BE2C (cell line): Measurements from ENCODE around the gene SNRPA.
A peak's percentile ranks its signal among the peaks of the same experiment; 100 is the strongest.
"Not testable (repeated sequence)": the region's sequence is repeated elsewhere in the genome, so short reads cannot be mapped to it uniquely, and the experiment has no call there.

ENCODE experiments used
- DNase-seq: peaks from one replicate; pipeline ENCODE4 v3.0.0-alpha.2; 2020
- H3K27me3 ChIP-seq: fragments of 250-450 bp; sonication (Bioruptor Pico); 2 replicates; pipeline ENCODE4 v1.5.1; 2020; ENCODE audit warnings: mild to moderate bottlenecking
- H3K36me3 ChIP-seq: fragments of 250-450 bp; sonication (Bioruptor Pico); 2 replicates; pipeline ENCODE4 v1.5.1; 2020; ENCODE audit warnings: mild to moderate bottlenecking
- H3K4me1 ChIP-seq: fragments of 250-450 bp; sonication (Bioruptor Pico); 2 replicates; pipeline ENCODE4 v1.5.1; 2020
- H3K4me3 ChIP-seq: 2 replicates; pipeline ENCODE4 v1.5.1; 2011; ENCODE audit warnings: low read depth, low read length
- H3K9me3 ChIP-seq: fragments of 250-450 bp; sonication (Bioruptor Pico); 2 replicates; pipeline ENCODE4 v1.5.1; 2020
- TF ChIP-seq, protein P1 (sequence below): IDR thresholded peaks from 2 replicates; pipeline ENCODE4 v1.5.1; 2012; ENCODE audit warnings: mild to moderate bottlenecking, low read depth, low read length

SNRPA gene

DNA sequence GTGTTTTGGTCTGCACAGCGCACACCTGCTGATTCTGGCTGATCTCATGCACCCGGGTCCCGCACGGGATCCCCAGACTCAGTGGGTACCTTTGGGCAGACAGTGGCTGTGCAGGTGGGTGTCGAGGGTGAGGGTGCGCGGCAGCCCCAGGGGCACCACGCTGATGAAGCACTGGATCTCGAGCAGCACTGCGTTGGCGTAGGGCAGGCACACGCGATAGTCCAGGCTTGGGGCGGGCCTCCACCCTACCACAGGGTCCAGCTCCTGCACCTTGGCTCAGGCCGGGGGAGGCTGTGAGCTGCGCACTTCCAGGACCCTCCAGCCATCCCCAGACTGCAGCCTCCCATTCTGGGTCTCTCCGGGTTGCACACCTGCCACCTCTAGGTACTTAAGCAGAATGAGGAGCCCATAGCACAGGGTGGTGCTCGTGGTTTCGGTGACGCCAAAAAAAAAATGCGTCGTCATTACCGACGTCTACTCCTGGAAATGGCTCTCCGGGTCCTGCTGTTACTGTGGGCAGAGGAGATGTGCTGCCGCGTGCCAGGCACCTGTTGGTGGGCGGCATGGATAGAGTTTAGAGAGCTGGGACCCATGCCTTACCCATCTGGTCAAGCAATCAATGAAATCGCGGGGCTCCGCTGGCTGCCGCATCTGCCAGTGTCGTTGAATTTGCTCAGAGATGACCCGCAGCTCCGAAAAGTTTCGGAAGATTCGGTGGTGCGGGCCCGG lies 58.5 kb downstream of the SNRPA start:
- no peak overlapping the region for H3K4me3 ChIP-seq
- no peaks in the 10 kb centered on the region for H3K27me3 ChIP-seq
- H3K36me3 ChIP-seq = peaks cover 27% of the 10 kb centered on the region
- no peaks in the 10 kb centered on the region for H3K9me3 ChIP-seq
- H3K4me1 ChIP-seq = peaks cover 11% of the 10 kb centered on the region
- TF ChIP-seq, protein P1, sequence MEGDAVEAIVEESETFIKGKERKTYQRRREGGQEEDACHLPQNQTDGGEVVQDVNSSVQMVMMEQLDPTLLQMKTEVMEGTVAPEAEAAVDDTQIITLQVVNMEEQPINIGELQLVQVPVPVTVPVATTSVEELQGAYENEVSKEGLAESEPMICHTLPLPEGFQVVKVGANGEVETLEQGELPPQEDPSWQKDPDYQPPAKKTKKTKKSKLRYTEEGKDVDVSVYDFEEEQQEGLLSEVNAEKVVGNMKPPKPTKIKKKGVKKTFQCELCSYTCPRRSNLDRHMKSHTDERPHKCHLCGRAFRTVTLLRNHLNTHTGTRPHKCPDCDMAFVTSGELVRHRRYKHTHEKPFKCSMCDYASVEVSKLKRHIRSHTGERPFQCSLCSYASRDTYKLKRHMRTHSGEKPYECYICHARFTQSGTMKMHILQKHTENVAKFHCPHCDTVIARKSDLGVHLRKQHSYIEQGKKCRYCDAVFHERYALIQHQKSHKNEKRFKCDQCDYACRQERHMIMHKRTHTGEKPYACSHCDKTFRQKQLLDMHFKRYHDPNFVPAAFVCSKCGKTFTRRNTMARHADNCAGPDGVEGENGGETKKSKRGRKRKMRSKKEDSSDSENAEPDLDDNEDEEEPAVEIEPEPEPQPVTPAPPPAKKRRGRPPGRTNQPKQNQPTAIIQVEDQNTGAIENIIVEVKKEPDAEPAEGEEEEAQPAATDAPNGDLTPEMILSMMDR = no peak
- no peak for DNase-seq

DNA sequence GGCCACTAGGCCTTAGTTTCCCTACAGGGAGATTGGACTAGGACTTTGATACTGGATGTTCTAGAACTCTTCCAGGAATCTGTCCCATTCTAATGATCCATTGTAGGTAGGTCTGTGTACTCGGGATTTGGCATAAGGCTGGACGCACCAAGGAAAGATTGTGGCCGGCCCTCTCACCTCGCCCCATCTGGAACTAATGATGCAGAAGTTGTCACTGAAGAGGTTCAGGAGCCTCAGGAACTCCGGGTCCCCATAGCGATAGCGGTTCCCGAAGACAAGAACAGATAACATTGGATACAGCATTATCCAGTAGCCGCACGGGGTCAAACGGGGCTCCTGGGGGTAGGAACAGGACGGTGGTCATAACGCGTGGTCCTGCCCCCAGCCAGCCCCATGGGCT lies 59.2 kb downstream of the SNRPA start:
- H3K4me3 ChIP-seq = no peak overlapping the region
- H3K36me3 ChIP-seq = peaks cover 27% of the 10 kb centered on the region
- peaks cover 6% of the 10 kb centered on the region for H3K4me1 ChIP-seq
- H3K27me3 ChIP-seq = no peaks in the 10 kb centered on the region
- H3K9me3 ChIP-seq = no peaks in the 10 kb centered on the region
- TF ChIP-seq, protein P1 = no peak
- DNase-seq = no peak

DNA sequence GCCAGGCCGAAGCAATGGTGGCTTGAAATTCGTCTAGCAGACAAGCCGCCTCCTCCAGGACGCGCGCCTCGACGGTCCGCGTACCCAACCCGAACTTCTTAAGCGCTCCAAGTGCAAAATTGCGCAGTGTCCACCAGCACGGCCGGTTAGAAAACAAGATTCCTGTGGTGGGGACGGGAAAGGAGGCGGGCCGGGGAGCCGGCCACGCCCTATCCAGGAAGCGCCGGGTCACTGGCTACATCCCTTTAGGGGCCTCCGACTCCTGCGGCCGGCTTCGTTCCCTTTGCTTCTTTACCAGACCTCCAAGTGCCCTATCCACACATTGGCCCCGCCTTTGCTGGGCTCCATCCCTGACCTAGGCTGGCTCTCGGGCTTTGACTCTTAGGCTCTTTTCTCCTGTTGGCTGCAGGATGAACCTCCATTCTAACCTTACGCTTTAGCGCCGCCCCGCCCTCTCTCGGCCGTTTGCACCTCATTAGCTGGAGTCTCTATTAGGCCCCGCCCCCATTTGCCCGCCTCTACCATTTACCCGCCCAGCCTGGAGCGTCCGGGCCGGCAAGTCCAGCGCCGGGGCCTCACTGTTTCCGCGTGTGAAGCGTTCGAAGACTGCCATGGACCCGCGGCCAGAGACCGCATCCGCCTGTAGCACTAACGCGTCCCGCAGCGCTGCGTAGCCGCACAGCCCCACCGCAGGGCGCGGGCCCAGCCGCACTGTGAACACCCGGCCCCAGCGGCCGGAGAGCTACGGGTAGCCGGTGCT lies 59.8 kb downstream of the SNRPA start:
- not testable (repeated sequence) for H3K9me3 ChIP-seq, H3K27me3 ChIP-seq, H3K4me1 ChIP-seq
- Histone ChIP-seq H3K36me3 (peaks cover 27% of the 10 kb centered on the region), H3K4me3 (peak overlapping the region; percentile 51)
- peak; percentile 71 for DNase-seq

DNA sequence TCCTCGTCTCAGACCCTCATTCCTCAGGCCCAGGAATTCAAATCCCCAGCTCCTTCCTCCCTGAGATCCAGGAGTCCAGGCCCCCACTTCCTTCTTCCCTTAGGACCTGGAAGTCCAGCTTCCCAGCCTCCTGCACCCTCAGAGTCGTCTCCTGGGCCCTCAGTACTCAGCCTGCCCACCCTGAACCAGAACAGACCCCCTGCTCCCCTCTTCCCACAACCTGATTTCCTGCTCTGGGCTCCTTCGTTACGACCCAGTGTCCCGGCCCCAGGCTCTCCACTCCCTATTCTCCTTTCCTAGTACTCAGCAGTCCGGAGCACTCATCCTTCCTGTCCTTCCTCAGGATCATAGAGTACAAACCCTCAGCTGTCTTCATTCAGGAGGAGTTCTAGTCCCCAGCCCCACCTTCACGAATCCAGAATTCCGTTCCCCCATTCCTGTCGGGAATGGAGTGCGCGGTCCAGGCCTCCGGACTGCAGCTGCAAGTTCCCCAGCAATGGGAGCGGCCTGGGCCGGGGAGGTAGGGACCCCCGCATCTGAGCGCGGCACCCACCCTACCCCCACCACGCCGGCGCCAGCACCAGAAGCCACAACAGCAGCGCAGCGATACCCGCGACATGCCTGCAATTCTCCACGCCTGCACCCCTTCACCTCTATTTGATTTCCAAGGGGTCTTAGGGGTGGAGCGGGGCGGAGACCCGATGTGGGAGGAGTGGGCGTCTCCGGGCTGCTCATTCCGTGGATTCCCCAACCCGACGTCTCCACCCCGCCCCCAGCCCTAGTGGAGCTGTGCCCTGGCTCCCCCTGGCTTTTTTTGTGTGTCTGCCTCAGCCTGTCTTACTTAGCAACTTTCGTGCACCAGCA lies 60.7 kb downstream of the SNRPA start:
- no peaks in the 10 kb centered on the region for H3K27me3 ChIP-seq
- peaks cover 27% of the 10 kb centered on the region for H3K36me3 ChIP-seq
- peak overlapping the region; percentile 26 for H3K4me3 ChIP-seq
- no peaks in the 10 kb centered on the region for H3K9me3 ChIP-seq
- DNase-seq = no peak
- H3K4me1 ChIP-seq = peaks cover 3% of the 10 kb centered on the region; the same call in 1 of the 2 replicates
- TF ChIP-seq, protein P1 = no peak

DNA sequence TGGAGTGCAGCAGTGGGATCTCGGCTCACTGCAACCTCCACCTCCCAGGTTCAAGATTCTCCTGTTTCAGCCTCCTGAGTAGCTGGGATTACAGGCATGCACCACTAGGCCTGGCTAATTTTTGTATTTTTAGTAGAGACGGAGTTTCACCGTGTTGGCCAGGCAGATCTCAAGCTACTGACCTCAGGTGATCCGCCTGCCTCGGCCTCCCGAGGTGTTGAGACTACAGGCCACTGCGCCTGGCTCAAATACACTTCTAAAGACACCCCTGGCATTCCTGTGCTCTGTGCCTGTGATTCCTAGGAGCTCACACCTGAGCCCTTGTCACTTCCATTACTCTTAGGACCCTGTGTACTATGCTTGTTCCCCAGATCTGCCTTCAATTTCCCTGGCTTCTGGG lies 61.6 kb downstream of the SNRPA start:
- H3K36me3 ChIP-seq = peaks cover 21% of the 10 kb centered on the region
- not testable (repeated sequence) for H3K4me3 ChIP-seq, H3K9me3 ChIP-seq, DNase-seq, H3K4me1 ChIP-seq, H3K27me3 ChIP-seq

DNA sequence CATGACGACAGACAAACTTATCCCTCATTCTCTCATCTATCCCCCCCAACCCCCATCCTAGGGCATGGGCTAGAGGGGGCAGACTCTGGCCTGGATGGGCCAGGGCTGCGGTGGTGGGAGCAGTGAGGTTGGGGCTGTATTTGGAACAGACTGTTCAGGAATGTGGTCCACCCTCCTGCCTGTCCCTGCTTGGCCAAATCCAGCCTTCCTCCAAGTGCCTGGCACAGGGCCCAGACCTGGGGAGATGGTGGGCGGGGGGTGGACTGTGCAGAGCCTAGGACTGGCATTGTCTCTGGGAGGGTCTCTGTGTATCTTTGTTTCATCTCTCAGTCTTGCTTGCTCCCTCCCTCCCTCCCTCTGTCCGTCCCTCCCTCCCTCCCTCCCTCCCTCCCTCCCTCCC lies 62.2 kb downstream of the SNRPA start:
- Histone ChIP-seq H3K9me3 (no peaks in the 10 kb centered on the region), H3K4me3 (no peak overlapping the region), H3K4me1 (no peaks in the 10 kb centered on the region; the same call in 1 of the 2 replicates), H3K27me3 (no peaks in the 10 kb centered on the region), H3K36me3 (peaks cover 15% of the 10 kb centered on the region)
- TF ChIP-seq, protein P1 = no peak
- DNase-seq = no peak
